ENCODE data around the gene KCNMA1. TPM values are rescaled to one million over a fixed set of nuclear protein-coding genes. Genes with fewer than 3 reads are reported as not detected.

KCNMA1 gene
- total RNA-seq, 1 experiment from 2014 or later, result 143 TPM

GRCh38 chr10:77545585-77545984 lies 92.0 kb downstream of the KCNMA1 start:
- Histone ChIP-seq H2AFZ (ENCODE audit: low read length) (no peak overlapping the region), H3F3A (ENCODE audit: low read length, unreplicated experiment) (no peaks in the 10 kb centered on the region), H3K9me3 (ENCODE audit: low read length) (no peaks in the 10 kb centered on the region), H3K36me3 (ENCODE audit: low read depth, low read length) (peaks cover 10% of the 10 kb centered on the region; the same call in 1 of the 2 replicates), H4K20me1 (ENCODE audit: low read length) (no peaks in the 10 kb centered on the region), H3K27me3 (ENCODE audit: low read length) (no peaks in the 10 kb centered on the region), H3K79me2 (ENCODE audit: low read length) (peaks cover 24% of the 10 kb centered on the region; the same call in 1 of the 2 replicates), H3K4me1 (ENCODE audit: insufficient read depth, low read length) (no peaks in the 10 kb centered on the region), H3K27ac (ENCODE audit: low read length) (no peak overlapping the region), H3K4me3 (ENCODE audit: low read length) (no peak overlapping the region), H3K9me2 (replicated peaks; ENCODE audit: low read length) (no peaks in the 10 kb centered on the region), H3K9ac (ENCODE audit: low read length) (no peak overlapping the region), H3K4me2 (ENCODE audit: low read length) (no peak overlapping the region)
- POLR2A ChIA-PET (ENCODE audit: unreplicated experiment), result no interaction called here
- no peak for DNase-seq
- no peak for ATAC-seq
- intact Hi-C loops (cut with micrococcal nuclease), result no loop called here
- TF ChIP-seq EZH2phosphoT487 (IDR thresholded peaks at IDR 0.05; ENCODE audit: borderline replicate concordance, low read length) (no peak), EZH2 (IDR thresholded peaks at IDR 0.05; ENCODE audit: low read length, unreplicated experiment) (no peak), CTCF (conservative IDR thresholded peaks at IDR 0.05; ENCODE audit: low read depth, low read length) (no peak)
- CTCF ChIA-PET, result no interaction called here
- BruUV-seq (replicated peaks), result no TSS peak

GRCh38 chr10:77544617-77545016 lies 93.0 kb downstream of the KCNMA1 start:
- no peaks in the 10 kb centered on the region for H3F3A ChIP-seq (ENCODE audit: low read length, unreplicated experiment)
- H3K36me3 ChIP-seq (ENCODE audit: low read depth, low read length), result 0 out of 2 replicates have a peak, but pooled peaks cover 5% of the 10 kb centered on the region
- ATAC-seq, result no peak
- CTCF ChIA-PET, result interaction anchor here (1.1 kb wide), 1 partner anchor 152 kb away, joined by 13 read pairs; no protein-coding TSS in a partner anchor
- H3K79me2 ChIP-seq (ENCODE audit: low read length), result peaks cover 33% of the 10 kb centered on the region; the same call in 1 of the 2 replicates
- H4K20me1 ChIP-seq (ENCODE audit: low read length), result no peaks in the 10 kb centered on the region
- no peak overlapping the region for H3K9ac ChIP-seq (ENCODE audit: low read length)
- H3K9me3 ChIP-seq (ENCODE audit: low read length), result no peaks in the 10 kb centered on the region
- no peak for DNase-seq
- TF ChIP-seq EZH2phosphoT487 (IDR thresholded peaks at IDR 0.05; ENCODE audit: borderline replicate concordance, low read length) (no peak), EZH2 (IDR thresholded peaks at IDR 0.05; ENCODE audit: low read length, unreplicated experiment) (no peak), CTCF (conservative IDR thresholded peaks at IDR 0.05; ENCODE audit: low read depth, low read length) (no peak)
- no TSS peak for BruUV-seq (replicated peaks)
- H2AFZ ChIP-seq (ENCODE audit: low read length), result no peak overlapping the region
- H3K4me1 ChIP-seq (ENCODE audit: insufficient read depth, low read length), result peaks cover 5% of the 10 kb centered on the region
- no peak overlapping the region for H3K27ac ChIP-seq (ENCODE audit: low read length)
- intact Hi-C loops (cut with micrococcal nuclease), result no loop called here
- H3K4me2 ChIP-seq (ENCODE audit: low read length), result no peak overlapping the region
- no peak overlapping the region for H3K4me3 ChIP-seq (ENCODE audit: low read length)
- POLR2A ChIA-PET (ENCODE audit: unreplicated experiment), result no interaction called here
- H3K9me2 ChIP-seq (replicated peaks; ENCODE audit: low read length), result no peaks in the 10 kb centered on the region
- no peaks in the 10 kb centered on the region for H3K27me3 ChIP-seq (ENCODE audit: low read length)

GRCh38 chr10:77542710-77543259 lies 94.8 kb downstream of the KCNMA1 start:
- Histone ChIP-seq H3K27me3 (ENCODE audit: low read length) (no peaks in the 10 kb centered on the region), H3K27ac (ENCODE audit: low read length) (no peak overlapping the region), H3K4me1 (ENCODE audit: insufficient read depth, low read length) (peaks cover 22% of the 10 kb centered on the region), H3K9me2 (replicated peaks; ENCODE audit: low read length) (no peaks in the 10 kb centered on the region), H3K4me2 (ENCODE audit: low read length) (no peak overlapping the region), H3K36me3 (ENCODE audit: low read depth, low read length) (0 out of 2 replicates have a peak, but pooled peaks cover 5% of the 10 kb centered on the region), H3F3A (ENCODE audit: low read length, unreplicated experiment) (no peaks in the 10 kb centered on the region), H2AFZ (ENCODE audit: low read length) (no peak overlapping the region), H3K9me3 (ENCODE audit: low read length) (no peaks in the 10 kb centered on the region), H3K4me3 (ENCODE audit: low read length) (no peak overlapping the region), H4K20me1 (ENCODE audit: low read length) (no peaks in the 10 kb centered on the region), H3K79me2 (ENCODE audit: low read length) (peaks cover 46% of the 10 kb centered on the region), H3K9ac (ENCODE audit: low read length) (no peak overlapping the region)
- no TSS peak for BruUV-seq (replicated peaks)
- POLR2A ChIA-PET (ENCODE audit: unreplicated experiment), result no interaction called here
- no peak for DNase-seq
- ATAC-seq, result no peak
- intact Hi-C loops (cut with micrococcal nuclease), result no loop called here
- TF ChIP-seq EZH2phosphoT487 (IDR thresholded peaks at IDR 0.05; ENCODE audit: borderline replicate concordance, low read length) (no peak), CTCF (conservative IDR thresholded peaks at IDR 0.05; ENCODE audit: low read depth, low read length) (no peak), EZH2 (IDR thresholded peaks at IDR 0.05; ENCODE audit: low read length, unreplicated experiment) (no peak)
- CTCF ChIA-PET, result no interaction called here

Measured in PC-3 (cell line).